Fibroblast of peridontal ligament (primary cell): ENCODE measurements around the gene MINAR1.

Experiments used
- DNase-seq: peaks from one replicate; pipeline ENCODE4 v3.0.0-alpha.2; 2010; ENCODE audit errors: extremely low read depth

MINAR1 gene

DNA sequence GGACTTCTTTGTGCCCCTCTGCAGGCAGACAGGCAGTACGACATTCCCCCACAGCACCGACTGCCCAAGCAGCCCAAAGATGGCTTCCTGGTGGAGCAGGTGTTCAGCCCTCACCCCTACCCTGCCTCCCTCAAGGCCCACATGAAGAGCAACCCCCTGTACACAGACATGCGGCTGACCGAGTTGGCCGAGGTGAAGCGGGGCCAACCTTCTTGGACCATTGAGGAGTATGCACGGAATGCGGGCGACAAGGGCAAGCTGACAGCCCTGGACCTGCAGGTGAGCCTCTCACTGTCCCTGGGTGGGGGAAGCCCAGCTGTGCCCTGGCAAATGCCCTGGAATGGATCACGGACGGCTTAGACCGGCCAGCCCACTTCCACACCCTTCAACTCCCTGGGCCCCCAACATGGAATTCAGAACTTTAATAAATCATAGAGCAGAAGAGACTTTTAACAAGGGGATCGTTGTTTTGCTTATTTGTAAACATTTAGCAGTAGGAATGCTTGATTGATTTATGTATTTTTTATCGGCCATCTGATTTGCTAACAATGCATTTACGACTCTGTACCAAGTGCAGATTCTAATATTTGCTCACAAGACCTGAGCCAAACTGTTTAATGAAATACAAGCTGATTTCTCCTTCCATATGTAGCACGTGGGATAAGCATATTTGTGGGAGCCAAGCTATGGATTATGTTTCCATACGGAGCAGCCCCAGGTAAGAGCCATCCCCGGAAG, 31.1 kb downstream of the MINAR1 start:
- DNase-seq, result no peak

DNA sequence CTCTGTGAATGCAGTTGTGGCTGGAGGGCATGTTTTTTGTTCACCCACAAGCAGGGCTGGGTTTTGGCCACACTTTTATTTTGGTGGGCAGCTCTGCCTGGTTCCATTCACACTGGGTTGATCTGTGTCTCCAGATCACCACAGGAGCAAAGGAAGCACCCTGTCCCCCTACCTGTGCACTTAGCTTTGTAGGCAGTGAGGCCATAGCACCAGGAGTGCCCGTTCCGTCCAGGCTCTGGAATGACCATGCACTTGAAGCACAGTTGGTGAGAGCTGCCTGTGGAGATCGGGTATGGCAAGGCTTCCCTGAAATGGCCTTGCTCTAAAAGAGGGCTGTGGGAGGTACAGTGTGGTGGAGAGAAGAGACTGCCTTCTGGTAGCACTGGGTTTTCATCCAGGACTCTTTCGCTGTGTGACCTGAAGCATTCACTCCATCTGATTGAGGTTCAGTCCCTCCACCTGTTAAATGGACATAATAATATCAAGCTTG, 31.7 kb downstream of the MINAR1 start:
- no peak for DNase-seq

DNA sequence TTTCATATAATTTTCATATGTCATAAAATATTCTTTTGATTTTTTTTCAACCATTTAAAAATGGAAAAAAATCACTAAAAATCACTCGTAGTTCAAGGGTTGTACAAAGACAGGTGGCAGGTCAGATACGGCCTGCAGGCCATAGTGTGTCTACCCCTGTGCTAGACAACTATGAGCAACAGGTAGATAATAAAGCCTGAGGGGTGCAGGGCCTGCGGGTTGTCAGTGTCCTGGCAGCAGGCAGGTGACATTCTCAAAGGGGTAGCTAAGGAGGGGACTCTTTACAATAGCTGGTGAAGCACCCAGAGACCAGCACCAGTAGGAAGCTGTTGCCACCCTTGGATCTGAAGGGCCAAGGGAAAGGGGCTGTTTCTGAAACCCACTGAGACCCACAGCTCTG, 34.4 kb downstream of the MINAR1 start:
- no peak for DNase-seq

DNA sequence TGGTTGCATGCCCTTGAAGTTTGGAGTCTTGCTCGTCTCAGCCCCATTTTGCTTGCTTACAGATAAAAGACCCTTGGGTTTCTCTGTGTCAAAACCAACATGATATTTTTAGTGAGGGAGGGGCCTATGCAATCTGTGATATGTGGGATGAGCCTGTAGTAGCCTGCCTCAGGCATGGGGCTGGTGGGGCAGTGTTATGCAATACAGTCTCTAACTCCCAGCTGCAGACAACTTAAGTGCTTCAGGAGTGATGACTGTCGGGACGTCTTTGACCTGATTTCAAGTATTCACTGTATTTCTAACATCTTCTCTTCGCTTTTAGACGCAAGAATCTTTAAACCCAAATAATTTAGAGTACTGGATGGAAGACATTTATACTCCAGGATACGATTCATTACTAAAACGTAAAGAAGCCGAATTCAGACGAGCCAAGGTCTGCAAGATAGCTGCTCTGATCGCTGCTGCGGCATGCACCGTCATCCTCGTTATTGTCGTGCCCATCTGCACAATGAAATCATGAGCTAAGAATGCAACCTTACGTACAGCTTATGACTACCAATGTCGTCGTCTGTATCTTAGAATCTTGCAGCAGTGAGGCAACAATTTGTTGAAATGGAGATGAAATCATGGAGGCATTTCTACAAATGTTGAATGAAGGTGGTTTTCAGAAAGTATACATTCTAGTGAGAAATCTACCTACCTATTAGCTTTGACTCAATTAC, 35.9 kb downstream of the MINAR1 start:
- no peak for DNase-seq

DNA sequence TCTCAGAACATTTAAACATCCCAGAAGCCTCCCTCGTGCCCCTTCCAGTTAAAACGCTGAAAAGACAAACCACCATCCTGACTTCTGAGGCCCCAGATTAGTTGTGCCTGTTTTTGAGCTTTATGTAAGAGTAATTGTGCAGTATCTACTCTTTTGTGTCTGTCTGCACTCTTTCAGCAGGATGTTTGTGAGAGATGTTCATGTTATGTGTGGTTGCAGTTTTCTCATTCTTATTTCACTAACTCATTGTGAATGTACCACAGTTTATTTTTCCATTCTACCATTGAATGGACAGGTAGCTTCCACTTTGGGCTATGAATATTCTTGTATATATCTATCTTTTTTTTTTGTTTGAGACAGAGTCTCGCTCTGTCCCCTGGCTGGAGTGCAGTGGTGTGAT, 40.3 kb downstream of the MINAR1 start:
- DNase-seq, result no peak

DNA sequence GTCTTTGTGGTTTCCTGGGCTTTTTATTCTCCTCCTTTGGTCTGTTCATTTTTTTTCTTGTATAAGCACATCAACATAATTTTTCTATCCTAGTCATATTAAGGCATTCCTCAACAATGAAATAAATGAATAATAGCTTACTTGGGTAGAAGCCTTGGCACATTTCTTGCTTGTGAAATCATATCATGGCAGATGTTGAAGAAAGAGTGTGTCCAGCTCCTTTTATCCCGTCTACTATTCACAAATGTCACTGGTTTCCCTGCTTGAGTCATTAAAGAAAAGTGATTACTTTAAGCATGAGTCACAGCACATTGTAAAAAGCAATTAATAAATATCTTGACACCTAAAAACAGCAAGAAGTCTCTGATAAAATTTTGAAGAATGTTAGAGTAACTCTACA, 42.1 kb downstream of the MINAR1 start:
- DNase-seq, result peak; percentile 10

DNA sequence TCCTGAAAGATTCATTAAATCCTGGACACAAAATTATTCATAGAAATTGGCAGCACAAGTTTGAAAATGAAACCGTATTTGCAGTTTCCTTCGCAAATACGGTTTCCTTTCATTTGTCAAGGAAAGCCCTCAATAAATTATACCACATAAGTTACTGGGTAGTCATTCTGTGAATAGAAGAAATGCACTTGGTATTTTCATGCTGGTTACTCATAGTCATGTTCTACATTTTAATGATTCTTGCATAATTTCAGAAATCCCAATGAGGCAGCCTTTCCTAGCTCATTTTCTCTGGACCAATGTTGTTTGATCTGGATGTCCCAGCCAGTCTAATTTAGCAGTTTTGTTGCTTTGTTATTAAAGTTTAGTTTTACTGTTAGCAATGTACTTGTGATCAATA, 43.2 kb downstream of the MINAR1 start:
- DNase-seq, result peak; percentile 35

DNA sequence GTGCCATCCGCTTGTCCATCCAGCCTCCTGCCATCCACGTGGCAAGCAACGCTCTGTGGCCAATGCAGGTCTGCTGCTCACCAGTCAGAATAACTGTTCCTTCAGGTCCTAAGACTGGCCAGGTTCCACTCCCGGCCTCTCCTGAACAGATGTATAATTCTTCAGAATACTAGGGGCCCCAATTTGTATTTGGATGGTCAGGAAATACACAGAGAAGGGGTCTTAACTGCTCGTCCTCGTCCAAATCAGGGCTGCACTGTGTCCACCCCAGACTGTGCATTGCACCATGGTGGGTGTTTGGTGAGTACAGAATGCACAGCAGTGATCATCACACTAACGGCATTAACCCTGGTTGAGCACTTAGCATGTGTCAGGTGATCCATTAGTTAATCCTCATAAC, 46.0 kb downstream of the MINAR1 start:
- DNase-seq, result no peak

DNA sequence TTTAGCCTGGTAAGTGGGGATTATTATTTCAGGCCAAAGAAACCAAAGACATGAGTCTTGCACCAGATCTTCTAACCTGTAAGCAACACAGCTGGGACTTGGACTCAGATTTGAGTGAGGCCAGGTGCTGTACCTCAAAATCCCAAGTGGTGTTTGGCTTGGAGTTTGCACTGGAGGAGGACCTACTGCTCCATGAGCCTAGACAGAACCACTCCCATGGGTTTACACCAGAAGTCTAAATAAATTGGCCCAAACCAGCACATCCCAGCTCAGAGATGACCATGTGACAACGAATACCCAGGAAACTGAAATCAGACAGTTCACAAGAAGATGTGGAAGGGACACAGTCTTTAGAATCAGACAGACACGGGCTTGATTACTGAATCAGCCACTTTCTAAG, 47.5 kb downstream of the MINAR1 start:
- DNase-seq, result no peak

DNA sequence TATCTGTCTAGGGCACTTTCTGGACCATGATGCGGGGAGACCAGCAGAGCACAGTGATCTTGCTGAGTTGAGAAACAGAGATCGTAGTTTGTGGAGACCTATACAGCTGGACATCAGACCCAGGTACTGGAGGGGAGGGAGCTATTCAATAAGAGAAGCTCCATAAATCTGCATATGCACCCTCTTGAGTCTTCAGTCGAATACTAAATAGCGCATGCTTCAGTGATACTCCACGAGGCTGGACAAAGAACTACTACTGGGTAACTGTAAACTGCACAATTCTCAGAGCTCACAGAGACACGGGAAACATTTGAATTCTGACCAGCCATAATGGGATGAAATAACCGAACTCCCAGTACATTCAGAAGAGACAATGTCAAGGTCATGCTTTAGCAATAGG, 49.7 kb downstream of the MINAR1 start:
- no peak for DNase-seq
